ENCODE data around the gene PLPPR2.

The PLPPR2 gene

DNA sequence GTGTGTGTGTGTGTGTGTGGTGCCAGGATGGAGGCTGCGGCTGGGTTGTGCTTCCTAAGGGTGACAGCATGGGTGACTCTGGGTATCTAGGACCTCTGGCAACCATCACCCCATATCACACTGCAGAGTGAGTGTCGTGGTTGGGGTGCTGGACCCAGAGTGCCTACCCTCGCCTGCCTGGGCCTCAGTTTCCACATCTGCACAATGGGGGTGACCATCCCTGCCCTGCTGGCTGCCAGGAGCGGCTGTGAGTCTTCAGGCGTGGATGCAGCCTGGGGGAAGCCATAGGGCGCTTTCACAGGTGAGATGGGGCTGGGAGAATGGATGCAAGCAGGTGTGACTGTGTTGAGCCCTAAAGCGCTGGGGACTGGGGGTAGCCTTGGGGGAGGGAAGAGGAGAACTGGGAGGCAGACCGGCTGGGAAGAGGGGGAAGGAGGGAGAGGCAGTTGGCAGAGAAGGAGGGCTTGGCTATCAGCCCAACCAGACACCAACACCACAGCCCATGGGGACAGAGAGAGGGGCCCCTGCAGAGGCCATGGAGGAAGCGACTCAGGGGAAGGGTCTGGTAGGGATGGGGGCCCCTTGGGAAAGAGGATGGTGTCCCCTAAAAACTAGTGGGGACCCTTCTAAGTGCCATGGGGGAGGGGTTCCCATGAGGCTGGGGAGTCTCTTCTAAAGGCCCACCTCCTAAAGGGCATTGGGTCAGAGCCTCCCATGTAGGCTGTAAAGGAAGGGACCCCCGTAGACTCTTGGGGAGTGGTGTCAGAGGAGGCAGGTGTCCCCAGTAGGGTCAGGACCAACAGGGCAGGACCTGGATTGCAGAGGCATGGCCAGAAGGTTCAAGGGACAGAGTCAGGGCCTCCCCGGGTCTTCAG is 1.7 kb downstream of the PLPPR2 start:
- Histone ChIP-seq H3K4me2 (ENCODE audit: low read length, poor library complexity, severe bottlenecking) (no peak overlapping the region), H3K4me3 (ENCODE audit: insufficient read depth in 1 of 2, low read depth in 1 of 2, low read length in 2 of 2) (peak overlapping the region in 1 of 2 experiments; percentile 98), H4K8ac (ENCODE audit: low read length) (no peak overlapping the region), H2AFZ (ENCODE audit: low read depth, low read length) (no peak overlapping the region), H3K14ac (ENCODE audit: low read length in 2 of 2) (no peak overlapping the region), H3K36me3 (ENCODE audit: control insufficient read depth in 1 of 2, insufficient read depth in 2 of 2, low read depth in 1 of 2, low read length in 2 of 2) (peaks cover 23 to 36% of the 10 kb centered on the region in 2 experiments), H3K18ac (ENCODE audit: low read depth in 1 of 2, low read length in 2 of 2) (no peak overlapping the region), H2BK5ac (ENCODE audit: low read depth, low read length, poor library complexity, severe bottlenecking) (no peak overlapping the region), H2BK12ac (ENCODE audit: low read length in 2 of 2) (no peak overlapping the region), H3K27me3 (ENCODE audit: control insufficient read depth in 1 of 2, insufficient read depth in 1 of 2, low read length in 2 of 2) (peaks cover 0 to 27% of the 10 kb centered on the region in 2 experiments), H2BK120ac (ENCODE audit: low read depth, low read length) (no peak overlapping the region), H3K9ac (ENCODE audit: low read length) (no peak overlapping the region), H3K9me3 (ENCODE audit: control insufficient read depth, low read length) (no peaks in the 10 kb centered on the region), H2AK5ac (ENCODE audit: low read length, severe bottlenecking) (no peak overlapping the region), H2BK15ac (ENCODE audit: low read depth, poor library complexity, severe bottlenecking) (no peak overlapping the region), H3K4me1 (ENCODE audit: control insufficient read depth, insufficient read depth, low read depth, low read length) (peaks cover 20% of the 10 kb centered on the region), H3K4ac (ENCODE audit: low read depth in 1 of 2, low read length in 2 of 2) (no peak overlapping the region), H3K79me1 (replicated peaks; ENCODE audit: low read length, poor library complexity, severe bottlenecking) (peaks cover 6% of the 10 kb centered on the region), H3K23ac (ENCODE audit: low read length in 2 of 2) (no peak overlapping the region), H3K27ac (ENCODE audit: low read length, poor library complexity, severe bottlenecking) (no peak overlapping the region), H4K91ac (ENCODE audit: low read length) (no peak overlapping the region)
- DNase-seq = no peak
- WGBS = 91% methylated on average over 10 of the region's 11 CpGs

DNA sequence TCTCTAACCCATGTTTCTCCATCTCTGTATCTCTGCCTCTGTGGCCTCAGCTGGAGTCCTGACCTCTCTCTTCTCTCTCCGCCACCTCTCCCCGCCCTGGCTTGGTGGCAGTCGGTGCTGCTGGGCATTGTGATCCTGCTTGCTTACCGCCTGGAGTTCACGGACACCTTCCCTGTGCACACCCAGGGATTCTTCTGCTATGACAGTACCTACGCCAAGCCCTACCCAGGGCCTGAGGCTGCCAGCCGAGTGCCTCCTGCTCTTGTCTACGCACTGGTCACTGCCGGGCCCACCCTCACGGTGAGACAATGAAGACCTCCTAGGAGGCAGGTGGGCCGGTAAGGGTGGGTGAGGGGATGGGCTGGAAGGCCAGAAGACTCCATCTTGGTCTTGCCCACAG is 4.2 kb downstream of the PLPPR2 start:
- Histone ChIP-seq H3K14ac (ENCODE audit: low read length in 2 of 2) (no peak overlapping the region), H3K4me3 (ENCODE audit: insufficient read depth in 1 of 2, low read depth in 1 of 2, low read length in 2 of 2) (no peak overlapping the region), H3K23ac (ENCODE audit: low read length in 2 of 2) (no peak overlapping the region), H2AFZ (ENCODE audit: low read depth, low read length) (no peak overlapping the region), H2AK5ac (ENCODE audit: low read length, severe bottlenecking) (no peak overlapping the region), H3K18ac (ENCODE audit: low read depth in 1 of 2, low read length in 2 of 2) (no peak overlapping the region), H3K36me3 (ENCODE audit: control insufficient read depth in 1 of 2, insufficient read depth in 2 of 2, low read depth in 1 of 2, low read length in 2 of 2) (peaks cover 40 to 56% of the 10 kb centered on the region in 2 experiments), H4K91ac (ENCODE audit: low read length) (no peak overlapping the region), H3K9ac (ENCODE audit: low read length) (no peak overlapping the region), H4K8ac (ENCODE audit: low read length) (no peak overlapping the region), H3K27ac (ENCODE audit: low read length, poor library complexity, severe bottlenecking) (no peak overlapping the region), H2BK12ac (ENCODE audit: low read length in 2 of 2) (no peak overlapping the region), H3K4me1 (ENCODE audit: control insufficient read depth, insufficient read depth, low read depth, low read length) (peaks cover 21% of the 10 kb centered on the region), H2BK120ac (ENCODE audit: low read depth, low read length) (no peak overlapping the region), H3K79me1 (replicated peaks; ENCODE audit: low read length, poor library complexity, severe bottlenecking) (peaks cover 6% of the 10 kb centered on the region), H2BK5ac (ENCODE audit: low read depth, low read length, poor library complexity, severe bottlenecking) (no peak overlapping the region), H2BK15ac (ENCODE audit: low read depth, poor library complexity, severe bottlenecking) (no peak overlapping the region), H3K4ac (ENCODE audit: low read depth in 1 of 2, low read length in 2 of 2) (no peak overlapping the region), H3K9me3 (ENCODE audit: control insufficient read depth, low read length) (no peaks in the 10 kb centered on the region), H3K4me2 (ENCODE audit: low read length, poor library complexity, severe bottlenecking) (no peak overlapping the region), H3K27me3 (ENCODE audit: control insufficient read depth in 1 of 2, insufficient read depth in 1 of 2, low read length in 2 of 2) (peaks cover 0 to 29% of the 10 kb centered on the region in 2 experiments)
- WGBS = 92% methylated on average over 11 of the region's 11 CpGs
- no peak for DNase-seq

DNA sequence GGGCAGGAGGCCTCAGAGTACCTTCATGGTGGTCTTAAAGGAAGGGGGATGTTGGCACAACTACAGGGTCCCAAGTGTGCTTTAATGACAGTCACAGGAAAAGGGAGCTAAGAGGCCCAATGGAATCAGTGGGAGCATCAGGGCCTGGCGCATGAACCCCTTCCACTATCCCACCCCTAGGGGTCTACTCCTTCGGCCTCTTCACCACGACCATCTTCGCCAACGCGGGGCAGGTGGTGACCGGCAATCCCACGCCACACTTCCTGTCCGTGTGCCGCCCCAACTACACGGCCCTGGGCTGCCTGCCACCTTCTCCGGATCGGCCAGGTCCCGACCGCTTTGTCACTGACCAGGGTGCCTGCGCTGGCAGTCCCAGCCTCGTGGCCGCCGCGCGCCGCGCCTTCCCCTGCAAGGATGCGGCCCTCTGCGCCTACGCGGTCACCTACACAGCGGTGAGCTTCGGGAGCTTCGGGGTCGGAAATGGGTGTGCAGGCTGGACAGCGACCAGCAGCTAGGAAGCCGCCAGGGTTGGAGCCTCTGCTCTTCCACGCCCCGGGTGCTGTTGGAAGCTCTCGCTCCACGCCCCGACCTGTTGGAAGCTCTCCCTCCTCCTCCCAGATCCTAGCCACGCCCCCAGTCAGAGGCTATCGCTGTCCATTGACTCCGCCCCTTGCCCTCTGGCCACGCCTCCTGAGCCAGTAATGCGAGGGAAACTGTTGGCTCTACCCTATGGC is 6.0 kb downstream of the PLPPR2 start:
- Histone ChIP-seq H3K4ac (ENCODE audit: low read depth in 1 of 2, low read length in 2 of 2) (no peak overlapping the region), H2AFZ (ENCODE audit: low read depth, low read length) (no peak overlapping the region), H3K27me3 (ENCODE audit: control insufficient read depth in 1 of 2, insufficient read depth in 1 of 2, low read length in 2 of 2) (peaks cover 0 to 24% of the 10 kb centered on the region in 2 experiments), H3K4me1 (ENCODE audit: control insufficient read depth, insufficient read depth, low read depth, low read length) (peaks cover 14% of the 10 kb centered on the region), H3K4me3 (ENCODE audit: insufficient read depth in 1 of 2, low read depth in 1 of 2, low read length in 2 of 2) (peak overlapping the region in 1 of 2 experiments; percentile 36), H3K9me3 (ENCODE audit: control insufficient read depth, low read length) (no peaks in the 10 kb centered on the region), H3K79me1 (replicated peaks; ENCODE audit: low read length, poor library complexity, severe bottlenecking) (peaks cover 6% of the 10 kb centered on the region), H3K23ac (ENCODE audit: low read length in 2 of 2) (no peak overlapping the region), H2BK5ac (ENCODE audit: low read depth, low read length, poor library complexity, severe bottlenecking) (no peak overlapping the region), H2BK12ac (ENCODE audit: low read length in 2 of 2) (no peak overlapping the region), H3K36me3 (ENCODE audit: control insufficient read depth in 1 of 2, insufficient read depth in 2 of 2, low read depth in 1 of 2, low read length in 2 of 2) (peaks cover 56 to 69% of the 10 kb centered on the region in 2 experiments), H2BK120ac (ENCODE audit: low read depth, low read length) (no peak overlapping the region), H3K27ac (ENCODE audit: low read length, poor library complexity, severe bottlenecking) (no peak overlapping the region), H2BK15ac (ENCODE audit: low read depth, poor library complexity, severe bottlenecking) (no peak overlapping the region), H3K14ac (ENCODE audit: low read length in 2 of 2) (no peak overlapping the region), H4K91ac (ENCODE audit: low read length) (no peak overlapping the region), H2AK5ac (ENCODE audit: low read length, severe bottlenecking) (no peak overlapping the region), H3K9ac (ENCODE audit: low read length) (no peak overlapping the region), H3K4me2 (ENCODE audit: low read length, poor library complexity, severe bottlenecking) (no peak overlapping the region), H3K18ac (ENCODE audit: low read depth in 1 of 2, low read length in 2 of 2) (no peak overlapping the region), H4K8ac (ENCODE audit: low read length) (no peak overlapping the region)
- 27% methylated on average over 43 of the region's 43 CpGs for WGBS
- no peak for DNase-seq

Data from mesenchymal stem cell (in vitro differentiated cells and primary cell).